Raji (cell line): ENCODE data around the gene BICC1.

ENCODE experiments used
- POLR2A ChIP-seq: IDR thresholded peaks from 2 replicates; pipeline ENCODE4 v1.6.1; 2011; ENCODE audit warnings: low read depth, low read length, control low read depth; ENCODE audit not compliant: insufficient read depth

BICC1 gene

GRCh38 chr10:58773341-58773740 is 260.7 kb downstream of the BICC1 start:
- no peak for TF ChIP-seq POLR2A

- no peak for TF ChIP-seq POLR2A
Measured at GRCh38 chr10:58773944-58774343, 261.3 kb downstream of the BICC1 start.

GRCh38 chr10:58775960-58776567 is 263.4 kb downstream of the BICC1 start:
- no peak for TF ChIP-seq POLR2A

- no peak for TF ChIP-seq POLR2A
Measured at GRCh38 chr10:58776568-58777318, 264.1 kb downstream of the BICC1 start.

GRCh38 chr10:58778966-58779365 is 266.3 kb downstream of the BICC1 start:
- no peak for TF ChIP-seq POLR2A

- no peak for TF ChIP-seq POLR2A
Measured at GRCh38 chr10:58779594-58779993, 266.9 kb downstream of the BICC1 start.

- TF ChIP-seq POLR2A = no peak
Measured at GRCh38 chr10:58780476-58780875, 267.8 kb downstream of the BICC1 start.

- no peak for TF ChIP-seq POLR2A
Measured at GRCh38 chr10:58781873-58782488, 269.3 kb downstream of the BICC1 start.

- TF ChIP-seq POLR2A = no peak
Measured at GRCh38 chr10:58782876-58783851, 270.5 kb downstream of the BICC1 start.

- no peak for TF ChIP-seq POLR2A
Measured at GRCh38 chr10:58784361-58784760, 271.7 kb downstream of the BICC1 start.

GRCh38 chr10:58785354-58785753 is 272.7 kb downstream of the BICC1 start:
- TF ChIP-seq POLR2A = no peak

- no peak for TF ChIP-seq POLR2A
Measured at GRCh38 chr10:58791137-58791536, 278.5 kb downstream of the BICC1 start.

- no peak for TF ChIP-seq POLR2A
Measured at GRCh38 chr10:58795560-58795959, 282.9 kb downstream of the BICC1 start.

- TF ChIP-seq POLR2A = no peak
Measured at GRCh38 chr10:58796242-58796641, 283.6 kb downstream of the BICC1 start.

- TF ChIP-seq POLR2A = no peak
Measured at GRCh38 chr10:58796824-58797223, 284.2 kb downstream of the BICC1 start.

GRCh38 chr10:58797356-58797755 is 284.7 kb downstream of the BICC1 start:
- no peak for TF ChIP-seq POLR2A

GRCh38 chr10:58802047-58802446 is 289.4 kb downstream of the BICC1 start:
- no peak for TF ChIP-seq POLR2A
